Endothelial cell (in vitro differentiated cells): ENCODE data around the gene PCDHA10. TPM values are rescaled to one million over a fixed set of nuclear protein-coding genes. Genes with fewer than 3 reads are reported as not detected.
"Not testable (repeated sequence)": the region's sequence is repeated elsewhere in the genome, so short reads cannot be mapped to it uniquely, and the experiment has no call there.

Source experiments
- DNase-seq: peaks from one replicate; pipeline ENCODE4 v3.0.0; 2021; ENCODE audit warnings: low spot score
- H3K27ac Mint-ChIP-seq: one replicate; pipeline ENCODE4 v1.8.0; 2021; ENCODE audit warnings: mixed read lengths, inconsistent platforms; ENCODE audit not compliant: unreplicated experiment
- H3K27me3 Mint-ChIP-seq: one replicate; pipeline ENCODE4 v1.8.0; 2021; ENCODE audit warnings: mild to moderate bottlenecking, moderate library complexity, mixed read lengths, inconsistent platforms; ENCODE audit not compliant: unreplicated experiment
- H3K36me3 Mint-ChIP-seq: one replicate; pipeline ENCODE4 v1.8.0; 2021; ENCODE audit warnings: mild to moderate bottlenecking, low read depth, mixed read lengths, inconsistent platforms; ENCODE audit not compliant: unreplicated experiment
- H3K4me1 Mint-ChIP-seq: one replicate; pipeline ENCODE4 v1.8.0; 2021; ENCODE audit warnings: mild to moderate bottlenecking, mixed read lengths, inconsistent platforms; ENCODE audit not compliant: unreplicated experiment
- H3K4me3 Mint-ChIP-seq: one replicate; pipeline ENCODE4 v1.8.0; 2021; ENCODE audit warnings: mild to moderate bottlenecking, mixed read lengths, inconsistent platforms; ENCODE audit not compliant: unreplicated experiment
- H3K9me3 Mint-ChIP-seq: one replicate; pipeline ENCODE4 v1.8.0; 2021; ENCODE audit warnings: mixed read lengths, inconsistent platforms; ENCODE audit not compliant: unreplicated experiment
- total RNA-seq: library from RNA; stranded (reverse); fragmentation: NEBNext Ultra II Directional; extraction: Animal tissue kit (Norgen Biotek cat#: 25700); gene quantifications from one replicate; pipeline ENCODE4 v1.2.1, GENCODE V29; 2021; ENCODE audit not compliant: unreplicated experiment
- TF ChIP-seq, protein P1 (sequence below): fragments of 200-600 bp; sonication (generic); IDR thresholded peaks from one replicate; pipeline ENCODE4 v1.5.0; 2021; ENCODE audit warnings: antibody characterized with exemption; ENCODE audit not compliant: unreplicated experiment

The PCDHA10 gene
- total RNA-seq, 1 donor from 2014 or later, result 16.9 TPM

DNA sequence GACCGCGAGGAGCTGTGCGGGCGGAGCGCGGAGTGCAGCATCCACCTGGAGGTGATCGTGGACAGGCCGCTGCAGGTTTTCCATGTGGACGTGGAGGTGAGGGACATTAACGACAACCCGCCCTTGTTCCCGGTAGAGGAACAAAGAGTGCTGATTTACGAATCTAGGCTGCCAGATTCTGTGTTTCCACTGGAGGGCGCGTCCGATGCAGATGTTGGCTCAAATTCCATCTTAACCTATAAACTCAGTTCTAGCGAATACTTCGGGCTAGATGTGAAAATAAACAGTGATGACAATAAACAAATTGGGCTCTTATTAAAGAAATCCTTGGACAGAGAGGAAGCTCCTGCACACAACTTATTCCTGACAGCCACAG, 27.3 kb upstream of the PCDHA10 start:
- Mint-ChIP-seq H3K9me3 (no peaks in the 10 kb centered on the region), H3K4me3 (peak overlapping the region; percentile 4), H3K4me1 (peaks cover 3% of the 10 kb centered on the region), H3K27me3 (no peaks in the 10 kb centered on the region), H3K36me3 (peaks cover 9% of the 10 kb centered on the region), H3K27ac (peak overlapping the region; percentile 0)
- TF ChIP-seq, protein P1, sequence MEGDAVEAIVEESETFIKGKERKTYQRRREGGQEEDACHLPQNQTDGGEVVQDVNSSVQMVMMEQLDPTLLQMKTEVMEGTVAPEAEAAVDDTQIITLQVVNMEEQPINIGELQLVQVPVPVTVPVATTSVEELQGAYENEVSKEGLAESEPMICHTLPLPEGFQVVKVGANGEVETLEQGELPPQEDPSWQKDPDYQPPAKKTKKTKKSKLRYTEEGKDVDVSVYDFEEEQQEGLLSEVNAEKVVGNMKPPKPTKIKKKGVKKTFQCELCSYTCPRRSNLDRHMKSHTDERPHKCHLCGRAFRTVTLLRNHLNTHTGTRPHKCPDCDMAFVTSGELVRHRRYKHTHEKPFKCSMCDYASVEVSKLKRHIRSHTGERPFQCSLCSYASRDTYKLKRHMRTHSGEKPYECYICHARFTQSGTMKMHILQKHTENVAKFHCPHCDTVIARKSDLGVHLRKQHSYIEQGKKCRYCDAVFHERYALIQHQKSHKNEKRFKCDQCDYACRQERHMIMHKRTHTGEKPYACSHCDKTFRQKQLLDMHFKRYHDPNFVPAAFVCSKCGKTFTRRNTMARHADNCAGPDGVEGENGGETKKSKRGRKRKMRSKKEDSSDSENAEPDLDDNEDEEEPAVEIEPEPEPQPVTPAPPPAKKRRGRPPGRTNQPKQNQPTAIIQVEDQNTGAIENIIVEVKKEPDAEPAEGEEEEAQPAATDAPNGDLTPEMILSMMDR, result no peak
- no peak for DNase-seq

DNA sequence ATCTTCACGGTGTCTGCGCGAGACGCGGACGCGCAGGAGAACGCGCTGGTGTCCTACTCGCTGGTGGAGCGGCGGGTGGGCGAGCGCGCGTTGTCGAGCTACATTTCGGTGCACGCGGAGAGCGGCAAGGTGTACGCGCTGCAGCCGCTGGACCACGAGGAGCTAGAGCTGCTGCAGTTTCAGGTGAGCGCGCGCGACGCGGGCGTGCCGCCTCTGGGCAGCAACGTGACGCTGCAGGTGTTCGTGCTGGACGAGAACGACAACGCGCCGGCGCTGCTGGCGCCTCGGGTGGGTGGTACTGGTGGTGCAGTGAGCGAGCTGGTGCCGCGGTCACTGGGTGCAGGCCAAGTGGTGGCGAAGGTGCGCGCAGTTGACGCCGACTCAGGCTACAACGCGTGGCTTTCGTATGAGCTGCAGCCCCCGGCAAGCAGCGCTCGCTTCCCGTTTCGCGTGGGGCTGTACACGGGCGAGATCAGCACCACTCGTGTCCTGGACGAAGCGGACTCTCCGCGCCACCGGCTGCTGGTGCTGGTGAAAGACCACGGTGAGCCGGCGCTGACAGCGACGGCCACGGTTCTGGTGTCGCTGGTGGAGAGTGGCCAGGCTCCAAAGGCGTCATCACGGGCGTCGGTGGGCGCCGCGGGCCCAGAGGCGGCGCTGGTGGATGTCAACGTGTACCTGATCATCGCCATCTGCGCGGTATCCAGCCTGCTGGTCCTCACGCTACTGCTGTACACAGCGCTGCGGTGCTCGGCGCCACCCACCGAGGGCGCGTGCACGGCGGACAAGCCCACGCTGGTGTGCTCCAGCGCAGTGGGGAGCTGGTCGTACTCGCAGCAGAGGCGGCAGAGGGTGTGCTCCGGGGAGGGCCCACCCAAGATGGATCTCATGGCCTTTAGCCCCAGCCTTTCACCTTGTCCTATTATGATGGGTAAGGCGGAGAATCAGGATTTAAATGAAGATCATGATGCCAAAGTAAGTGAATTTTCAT, 25.9 kb upstream of the PCDHA10 start:
- DNase-seq, H3K4me3 Mint-ChIP-seq, H3K4me1 Mint-ChIP-seq, H3K9me3 Mint-ChIP-seq, H3K36me3 Mint-ChIP-seq, H3K27ac Mint-ChIP-seq, H3K27me3 Mint-ChIP-seq: not testable (repeated sequence)

DNA sequence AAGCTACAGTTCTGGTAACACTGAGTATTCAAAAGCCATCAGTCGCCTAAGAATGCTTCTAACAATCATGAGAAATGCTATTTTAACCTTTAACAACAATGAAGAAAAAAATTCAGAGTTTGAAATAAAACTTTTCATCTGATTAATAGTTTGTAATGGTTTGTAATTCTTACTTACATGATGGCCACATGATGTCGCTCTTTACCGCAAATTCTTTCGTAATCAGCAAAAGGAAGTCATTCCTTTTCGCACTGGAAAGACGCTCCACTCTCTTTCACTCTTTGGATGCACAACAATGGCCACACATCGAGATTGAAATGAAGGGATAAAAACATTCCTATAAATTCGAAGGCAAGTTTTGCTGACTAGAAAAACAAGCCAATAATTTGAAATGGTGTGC, 21.7 kb upstream of the PCDHA10 start, which contains the start of gene PCDHA7:
PCDHA7 (plus strand) TSS at position 277 of the 400 bp plus-strand sequence; CDS start at position 392, 115 bp downstream.
- Mint-ChIP-seq H3K27me3 (peaks cover 3% of the 10 kb centered on the region), H3K27ac (no peak within 1 kb of the TSS), H3K9me3 (no peaks in the 10 kb centered on the region), H3K4me3 (peak within 1 kb of the TSS; percentile 76), H3K4me1 (no peaks in the 10 kb centered on the region), H3K36me3 (peaks cover 8% of the 10 kb centered on the region)
- TF ChIP-seq, protein P1, result no peak
- DNase-seq, result no peak

DNA sequence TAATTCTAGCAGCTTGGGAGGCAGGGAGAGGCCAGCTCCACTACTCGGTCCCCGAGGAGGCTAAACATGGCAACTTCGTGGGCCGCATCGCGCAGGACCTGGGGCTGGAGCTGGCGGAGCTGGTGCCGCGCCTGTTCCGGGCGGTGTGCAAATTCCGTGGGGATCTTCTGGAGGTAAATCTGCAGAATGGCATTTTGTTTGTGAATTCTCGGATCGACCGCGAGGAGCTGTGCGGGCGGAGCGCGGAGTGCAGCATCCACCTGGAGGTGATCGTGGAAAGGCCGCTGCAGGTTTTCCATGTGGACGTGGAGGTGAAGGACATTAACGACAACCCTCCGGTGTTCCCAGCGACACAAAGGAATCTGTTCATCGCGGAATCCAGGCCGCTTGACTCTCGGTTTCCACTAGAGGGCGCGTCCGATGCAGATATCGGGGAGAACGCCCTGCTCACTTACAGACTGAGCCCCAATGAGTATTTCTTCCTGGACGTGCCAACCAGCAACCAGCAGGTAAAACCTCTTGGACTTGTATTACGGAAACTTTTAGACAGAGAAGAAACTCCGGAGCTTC, 21.2 kb upstream of the PCDHA10 start:
- DNase-seq, H3K27me3 Mint-ChIP-seq, H3K4me1 Mint-ChIP-seq, H3K36me3 Mint-ChIP-seq, H3K9me3 Mint-ChIP-seq, H3K27ac Mint-ChIP-seq: not testable (repeated sequence)
- peak overlapping the region; percentile 76 for H3K4me3 Mint-ChIP-seq

DNA sequence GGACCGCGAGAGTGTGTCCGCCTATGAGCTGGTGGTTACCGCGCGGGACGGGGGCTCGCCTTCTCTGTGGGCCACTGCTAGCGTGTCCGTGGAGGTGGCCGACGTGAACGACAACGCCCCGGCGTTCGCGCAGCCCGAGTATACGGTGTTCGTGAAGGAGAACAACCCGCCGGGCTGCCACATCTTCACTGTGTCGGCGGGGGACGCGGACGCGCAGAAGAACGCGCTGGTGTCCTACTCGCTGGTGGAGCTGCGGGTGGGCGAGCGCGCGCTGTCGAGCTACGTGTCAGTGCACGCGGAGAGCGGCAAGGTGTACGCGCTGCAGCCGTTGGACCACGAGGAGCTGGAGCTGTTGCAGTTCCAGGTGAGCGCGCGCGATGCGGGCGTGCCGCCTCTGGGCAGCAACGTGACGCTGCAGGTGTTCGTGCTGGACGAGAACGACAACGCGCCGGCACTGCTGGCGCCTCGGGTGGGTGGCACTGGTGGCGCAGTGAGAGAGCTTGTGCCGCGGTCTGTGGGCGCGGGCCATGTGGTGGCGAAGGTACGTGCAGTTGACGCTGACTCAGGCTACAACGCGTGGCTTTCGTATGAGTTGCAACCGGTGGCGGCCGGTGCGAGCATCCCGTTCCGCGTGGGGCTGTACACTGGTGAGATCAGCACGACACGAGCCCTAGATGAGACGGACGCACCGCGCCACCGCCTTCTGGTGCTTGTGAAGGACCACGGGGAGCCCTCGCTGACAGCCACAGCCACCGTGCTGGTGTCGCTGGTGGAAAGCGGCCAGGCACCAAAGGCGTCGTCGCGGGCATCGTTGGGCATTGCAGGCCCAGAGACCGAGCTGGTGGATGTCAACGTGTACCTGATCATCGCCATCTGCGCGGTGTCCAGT, 19.8 kb upstream of the PCDHA10 start:
- TF ChIP-seq, protein P1, result no peak
- no peak for DNase-seq
- Mint-ChIP-seq H3K4me1 (no peaks in the 10 kb centered on the region), H3K9me3 (no peaks in the 10 kb centered on the region), H3K36me3 (peaks cover 8% of the 10 kb centered on the region), H3K27ac (no peak overlapping the region), H3K4me3 (no peak overlapping the region), H3K27me3 (peaks cover 3% of the 10 kb centered on the region)
